HG02678 (cell line): Measurements from ENCODE around the gene KRTAP3-1.

ENCODE experiments used
- ATAC-seq: cut with Tn5 transposase; IDR thresholded peaks from one replicate; pipeline ENCODE4 v1.9.1; 2021; ENCODE audit warnings: mild to moderate bottlenecking, moderate library complexity; ENCODE audit not compliant: unreplicated experiment

Gene KRTAP3-1

DNA sequence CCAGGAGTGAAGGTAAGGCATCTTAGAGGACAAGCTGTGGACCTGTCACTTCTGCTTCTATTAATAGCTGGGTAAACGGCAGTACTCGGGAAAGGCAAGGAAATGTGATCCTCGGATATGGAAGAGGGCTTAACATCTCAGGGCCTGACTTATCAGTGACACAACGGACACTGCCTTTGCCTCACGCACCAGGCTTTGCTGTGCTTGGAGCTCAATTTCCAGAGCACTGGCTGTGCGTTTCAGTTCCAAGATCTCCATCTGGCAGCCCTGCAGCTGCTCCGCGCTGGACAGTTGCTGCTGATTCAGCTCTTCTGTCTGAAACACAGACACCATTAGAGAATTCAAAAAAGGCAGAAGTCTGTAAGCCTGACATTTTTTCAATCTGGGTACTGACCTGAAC, 28.3 kb downstream of the KRTAP3-1 start:
- no peak for ATAC-seq

DNA sequence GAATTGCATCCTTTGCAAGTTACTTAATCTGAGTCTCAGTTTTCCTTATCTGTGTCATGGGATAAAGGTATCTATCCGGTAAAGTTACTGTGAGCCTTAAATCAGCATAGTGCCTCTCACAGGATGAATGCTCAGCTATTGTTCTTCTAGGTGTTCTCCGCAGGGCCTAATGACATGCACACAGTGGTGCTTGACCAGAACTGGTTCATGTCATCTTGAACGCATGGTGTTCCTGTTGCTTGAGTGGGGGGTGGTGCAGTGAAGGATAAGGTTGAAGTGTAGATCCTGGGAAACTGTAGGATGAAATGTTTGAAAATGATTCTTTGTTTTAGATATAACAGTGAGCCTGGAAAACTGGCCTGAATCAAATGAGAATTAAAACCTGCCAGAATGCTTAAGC, 28.8 kb downstream of the KRTAP3-1 start:
- no peak for ATAC-seq

DNA sequence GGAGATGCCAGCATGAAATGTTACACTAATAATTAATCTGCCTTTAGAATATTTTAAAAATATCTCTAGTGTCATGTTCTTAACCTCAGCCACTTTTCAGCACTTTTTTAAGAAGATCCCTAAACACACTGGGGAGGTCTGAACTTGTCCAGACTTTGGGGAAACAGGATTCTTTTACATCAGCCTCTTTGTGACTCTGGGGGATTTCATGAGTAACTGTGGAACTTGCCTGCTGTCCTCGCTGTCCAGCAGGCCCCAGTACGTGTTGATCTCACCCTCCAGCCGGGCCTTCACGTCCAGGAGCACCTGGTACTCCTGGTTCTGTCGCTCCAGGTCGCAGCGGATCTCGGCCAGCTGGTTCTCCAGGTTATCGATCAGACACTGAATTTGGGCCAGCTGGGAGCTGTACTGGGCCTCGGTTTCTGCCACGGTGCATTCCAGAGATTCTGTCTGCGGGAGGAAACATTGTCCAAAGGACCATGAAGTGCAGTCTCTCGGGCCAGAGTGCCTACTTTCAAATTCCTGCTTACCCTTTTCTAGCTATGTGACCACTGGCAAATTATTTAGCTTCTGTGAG, 30.3 kb downstream of the KRTAP3-1 start:
- no peak for ATAC-seq

DNA sequence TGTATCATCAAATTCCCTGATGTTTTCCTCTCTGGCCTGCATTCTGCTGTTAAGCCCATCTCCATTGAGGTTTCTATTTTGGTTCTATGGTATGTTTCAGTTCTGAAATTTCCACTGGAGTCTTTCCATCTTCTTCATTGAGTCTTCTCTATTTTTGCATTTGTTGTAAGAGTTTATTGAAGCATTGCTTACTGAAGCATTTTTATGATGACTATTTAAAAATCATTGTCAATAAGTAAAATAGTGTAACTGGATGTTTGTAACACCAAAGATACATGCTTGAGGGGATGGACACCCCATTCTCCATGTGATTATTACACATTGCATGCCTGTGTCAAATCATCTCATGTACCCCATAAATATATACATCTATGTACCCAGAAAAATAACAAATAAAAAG, 33.4 kb downstream of the KRTAP3-1 start:
- no peak for ATAC-seq

DNA sequence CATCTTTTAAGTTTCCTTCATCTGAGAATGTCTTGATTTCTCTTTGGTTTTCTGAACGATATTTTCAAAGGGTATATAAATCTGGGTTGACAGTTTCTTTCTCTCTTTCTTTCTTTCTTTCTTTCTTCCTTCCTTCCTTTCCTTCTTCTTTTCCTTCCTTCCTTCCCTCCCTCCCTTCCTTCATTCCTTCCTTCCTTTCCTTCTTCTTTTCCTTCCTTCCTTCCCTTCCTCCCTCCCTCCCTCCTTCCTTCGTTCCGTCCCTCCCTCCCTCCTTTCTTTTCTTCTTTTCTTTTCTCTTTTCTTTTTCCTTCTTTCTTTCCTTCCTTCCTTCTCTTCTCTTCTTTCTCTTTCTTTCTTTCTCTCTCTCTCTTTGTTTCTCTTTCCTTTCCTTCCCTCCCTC, 34.6 kb downstream of the KRTAP3-1 start:
- no peak for ATAC-seq

DNA sequence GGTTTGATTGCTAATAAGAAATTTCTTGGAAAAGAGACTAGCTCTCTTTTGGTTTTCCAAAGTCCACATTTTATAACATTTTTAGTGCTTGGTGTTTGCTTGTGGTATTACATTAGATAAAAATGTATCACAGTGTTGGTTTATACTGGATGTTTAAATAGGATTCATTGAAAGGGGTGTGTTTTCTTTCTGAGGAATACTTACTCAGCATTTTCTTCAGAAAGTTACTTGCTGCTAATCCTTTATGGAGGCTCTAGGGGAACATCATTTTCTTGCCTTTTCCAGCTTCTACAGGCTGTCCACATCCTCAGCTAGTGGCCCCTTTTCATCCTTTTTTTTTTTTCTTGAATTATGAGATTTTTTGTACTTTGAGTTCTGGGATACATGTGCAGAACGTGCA, 41.3 kb downstream of the KRTAP3-1 start:
- ATAC-seq: no peak

DNA sequence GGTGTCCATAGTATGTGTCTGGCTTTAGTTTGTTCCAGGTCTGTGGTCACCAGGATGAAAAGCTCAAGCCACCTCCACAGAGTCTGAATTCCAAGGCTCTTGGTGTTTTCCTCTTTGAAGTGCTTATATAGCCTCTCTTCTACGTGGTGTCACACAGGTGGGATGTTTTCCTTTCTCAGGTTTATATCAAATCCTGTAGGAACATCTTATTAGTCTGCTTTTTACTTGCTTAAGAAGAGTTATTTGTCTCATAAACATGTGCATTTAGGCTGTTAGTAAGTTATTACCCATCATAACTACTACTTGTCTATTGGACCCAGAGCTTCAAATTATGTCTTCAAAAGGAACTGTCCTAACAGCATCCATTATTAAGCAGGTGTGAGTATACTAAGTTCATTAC, 42.1 kb downstream of the KRTAP3-1 start, which contains the start of gene KRT39:
Gene KRT39, minus strand, starts transcription at position 101 of the 400 bp plus-strand sequence. Its CDS starts 92 bp downstream, at position 9.
- no peak for ATAC-seq

DNA sequence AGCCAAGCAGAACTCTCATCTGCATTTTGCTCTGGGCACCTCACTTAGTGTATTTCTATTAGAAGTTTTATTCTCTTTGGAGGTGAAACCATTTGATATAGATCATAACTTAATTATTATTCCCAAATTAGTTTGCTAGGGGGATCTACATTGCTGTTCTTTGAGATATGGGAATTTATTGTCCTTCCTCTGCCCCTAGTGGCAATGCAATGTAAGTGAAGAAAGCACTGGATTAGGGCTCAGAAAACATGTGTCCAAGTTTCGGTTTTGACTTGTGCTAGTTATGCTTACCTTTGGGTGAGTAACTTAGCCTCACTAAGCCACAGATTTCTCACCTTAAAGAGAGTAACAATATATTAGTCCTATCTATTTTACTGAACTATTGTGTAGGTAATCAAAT, 45.1 kb downstream of the KRTAP3-1 start:
- no peak for ATAC-seq

DNA sequence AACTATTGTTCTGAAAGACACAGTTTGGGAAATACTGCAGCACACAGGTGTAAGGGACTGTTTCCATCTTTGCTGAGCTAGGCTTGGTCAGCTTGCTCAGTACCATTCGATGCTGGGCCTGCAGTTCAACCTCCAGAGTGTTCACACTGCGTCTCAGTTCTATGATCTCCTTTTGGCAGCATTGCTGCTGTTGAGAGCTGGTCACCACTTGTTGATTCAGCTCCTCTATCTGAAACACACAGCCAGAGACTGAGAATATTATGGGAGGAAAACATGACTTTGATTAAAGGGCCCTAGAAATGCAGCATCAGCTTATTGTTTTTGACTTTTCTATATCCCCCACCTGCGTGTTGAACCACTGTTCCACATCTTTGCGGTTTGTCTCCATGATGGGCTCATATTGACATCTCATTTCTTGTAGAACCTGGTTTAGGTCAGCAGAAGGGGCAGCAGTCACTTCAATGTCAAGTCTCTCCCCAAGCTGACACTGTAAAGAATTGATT, 46.8 kb downstream of the KRTAP3-1 start:
- ATAC-seq: no peak

DNA sequence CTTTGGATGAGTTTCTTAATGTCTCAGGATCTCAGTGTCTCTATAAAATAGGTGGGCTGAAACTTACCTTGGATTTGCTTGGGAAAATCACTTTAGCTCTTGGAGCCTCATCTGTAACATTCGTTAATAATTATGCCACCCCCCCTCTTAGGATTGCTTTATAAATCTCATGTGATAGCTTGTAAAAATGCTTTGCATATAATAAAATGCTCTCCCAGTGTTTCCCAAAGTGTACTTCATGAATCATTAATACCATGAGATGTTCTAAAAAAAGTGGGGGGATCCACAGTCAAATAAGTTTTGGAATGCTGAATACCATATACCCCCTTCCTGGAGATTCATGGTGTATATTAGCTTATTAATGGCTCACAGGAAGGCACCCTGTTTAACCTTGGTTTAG, 47.3 kb downstream of the KRTAP3-1 start:
- no peak for ATAC-seq

DNA sequence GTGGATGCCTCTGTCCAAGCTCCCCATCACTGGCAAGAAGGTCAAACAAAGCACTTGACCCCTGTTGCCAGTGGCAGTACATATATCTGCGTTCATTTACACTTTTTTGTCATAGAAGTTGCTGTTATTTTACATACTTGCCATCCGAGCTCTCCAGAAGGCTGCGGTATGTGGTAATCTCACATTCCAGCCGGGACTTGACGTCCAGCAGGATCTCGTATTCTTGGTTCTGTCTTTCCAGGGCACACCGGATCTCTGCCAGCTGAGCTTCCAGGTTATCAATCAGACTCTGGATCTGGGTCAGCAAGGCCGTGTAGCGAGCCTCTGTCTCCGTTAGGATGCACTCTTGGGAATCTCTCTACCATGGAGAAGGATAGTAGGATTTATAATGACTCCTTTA, 48.8 kb downstream of the KRTAP3-1 start:
- no peak for ATAC-seq
